Loucy (cell line): Measurements from ENCODE around the gene LARP4B.

ENCODE experiments used
- H2AFZ ChIP-seq: fragments of 200-600 bp; sonication (generic); 2 replicates; pipeline ENCODE4 v1.6.0; 2016; ENCODE audit warnings: antibody characterized with exemption, mild to moderate bottlenecking, low read length, moderate library complexity
- H3F3A ChIP-seq: fragments of 200-600 bp; 2 replicates; pipeline ENCODE4 v1.6.0; 2016; ENCODE audit warnings: antibody characterized with exemption, low read depth, mild to moderate bottlenecking
- H3K27me3 ChIP-seq: fragments of 200-600 bp; sonication (generic); 2 replicates; pipeline ENCODE4 v1.6.1; 2014; ENCODE audit warnings: low read length, mild to moderate bottlenecking; ENCODE audit not compliant: insufficient read depth, poor library complexity, severe bottlenecking
- H3K36me3 ChIP-seq: fragments of 200-600 bp; sonication (generic); 2 replicates; pipeline ENCODE4 v1.6.1; 2016; ENCODE audit warnings: low read length; ENCODE audit not compliant: insufficient read depth
- H3K4me1 ChIP-seq: fragments of 200-600 bp; sonication (generic); 2 replicates; pipeline ENCODE4 v1.5.1; 2014; ENCODE audit warnings: low read length, mild to moderate bottlenecking; ENCODE audit not compliant: insufficient read depth, poor library complexity, severe bottlenecking
- H3K4me2 ChIP-seq: fragments of 200-600 bp; sonication (generic); 2 replicates; pipeline ENCODE4 v1.6.0; 2014; ENCODE audit warnings: antibody characterized with exemption, low read length, low read depth, mild to moderate bottlenecking; ENCODE audit not compliant: poor library complexity, severe bottlenecking
- H3K4me3 ChIP-seq: fragments of 200-600 bp; sonication (generic); 2 replicates; pipeline ENCODE4 v1.5.1; 2014; ENCODE audit warnings: low read length, mild to moderate bottlenecking, mixed read lengths; ENCODE audit not compliant: poor library complexity, severe bottlenecking
- H3K79me2 ChIP-seq: fragments of 200-600 bp; sonication (generic); 2 replicates; pipeline ENCODE4 v1.6.1; 2014; ENCODE audit warnings: low read length; ENCODE audit not compliant: insufficient read depth
- H3K9ac ChIP-seq: fragments of 200-600 bp; sonication (generic); 2 replicates; pipeline ENCODE4 v1.6.0; 2014; ENCODE audit warnings: mild to moderate bottlenecking, low read depth, low read length, moderate library complexity; ENCODE audit not compliant: poor library complexity, severe bottlenecking
- H3K9me2 ChIP-seq: fragments of 200-600 bp; sonication (generic); replicated peaks from 2 replicates; pipeline ENCODE4 v1.6.1; 2016; ENCODE audit warnings: low read depth, low read length, mixed read lengths
- H3K9me3 ChIP-seq: fragments of 200-600 bp; sonication (generic); 2 replicates; pipeline ENCODE4 v1.6.1; 2014; ENCODE audit warnings: mild to moderate bottlenecking, antibody characterized with exemption, low read length, low read depth; ENCODE audit not compliant: insufficient read depth
- H4K20me1 ChIP-seq: fragments of 200-600 bp; sonication (generic); 2 replicates; pipeline ENCODE4 v1.6.0; 2014; ENCODE audit warnings: antibody characterized with exemption, low read length, mild to moderate bottlenecking; ENCODE audit not compliant: insufficient read depth, poor library complexity, severe bottlenecking
- CTCF ChIP-seq: fragments of 200-600 bp; sonication (generic); conservative IDR thresholded peaks from 2 replicates; pipeline ENCODE4 v1.5.1; 2014; ENCODE audit warnings: mild to moderate bottlenecking, antibody characterized with exemption, low read length
- EZH2phosphoT487 ChIP-seq: fragments of 200-600 bp; IDR thresholded peaks from 2 replicates; pipeline ENCODE4 v1.6.1; 2018; ENCODE audit warnings: antibody characterized with exemption, mild to moderate bottlenecking, moderate library complexity, borderline replicate concordance

LARP4B gene

GRCh38 chr10:824946-825345, 106.6 kb downstream of the LARP4B start:
- no peak overlapping the region for H3K4me2 ChIP-seq
- H3K79me2 ChIP-seq = no peaks in the 10 kb centered on the region
- peaks cover 13% of the 10 kb centered on the region for H3K4me1 ChIP-seq
- no peaks in the 10 kb centered on the region for H4K20me1 ChIP-seq
- H3K36me3 ChIP-seq = peaks cover 93% of the 10 kb centered on the region; the same call in 1 of the 2 replicates
- TF ChIP-seq EZH2phosphoT487 = no peak
- no peak for TF ChIP-seq CTCF
- no peaks in the 10 kb centered on the region for H3K9me3 ChIP-seq
- H3F3A ChIP-seq = no peaks in the 10 kb centered on the region
- H3K9me2 ChIP-seq = no peaks in the 10 kb centered on the region
- no peaks in the 10 kb centered on the region for H3K27me3 ChIP-seq
- no peak overlapping the region for H3K4me3 ChIP-seq
- H2AFZ ChIP-seq = no peak overlapping the region
- H3K9ac ChIP-seq = no peak overlapping the region

- Histone ChIP-seq H3K4me2 (no peak overlapping the region), H3K9ac (no peak overlapping the region), H3F3A (no peaks in the 10 kb centered on the region), H3K36me3 (peaks cover 93% of the 10 kb centered on the region; the same call in 1 of the 2 replicates), H4K20me1 (no peaks in the 10 kb centered on the region), H3K4me1 (peaks cover 13% of the 10 kb centered on the region), H3K79me2 (no peaks in the 10 kb centered on the region), H3K9me3 (no peaks in the 10 kb centered on the region), H2AFZ (no peak overlapping the region), H3K4me3 (no peak overlapping the region), H3K27me3 (no peaks in the 10 kb centered on the region), H3K9me2 (no peaks in the 10 kb centered on the region)
- TF ChIP-seq EZH2phosphoT487 = no peak
- TF ChIP-seq CTCF = no peak
These were observed 107.0 kb downstream of the LARP4B start for GRCh38 chr10:824497-824896.

GRCh38 chr10:822661-823367, 108.7 kb downstream of the LARP4B start:
- Histone ChIP-seq H3K4me1 (peaks cover 13% of the 10 kb centered on the region), H3K9me3 (no peaks in the 10 kb centered on the region), H3K36me3 (peaks cover 93% of the 10 kb centered on the region; the same call in 1 of the 2 replicates), H3K27me3 (no peaks in the 10 kb centered on the region), H3K4me2 (peak overlapping the region; percentile 39), H3K9ac (no peak overlapping the region), H2AFZ (no peak overlapping the region), H3K9me2 (no peaks in the 10 kb centered on the region), H3F3A (no peaks in the 10 kb centered on the region), H3K79me2 (no peaks in the 10 kb centered on the region), H3K4me3 (no peak overlapping the region), H4K20me1 (no peaks in the 10 kb centered on the region)
- TF ChIP-seq EZH2phosphoT487 = no peak
- TF ChIP-seq CTCF = no peak
